Measurements from ENCODE around the gene CCT4.
A peak's percentile ranks its signal among the peaks of the same experiment; 100 is the strongest.
"Not testable (repeated sequence)": the region's sequence is repeated elsewhere in the genome, so short reads cannot be mapped to it uniquely, and the experiment has no call there.

The CCT4 gene

GRCh38 chr2:61879351-61879750 lies 9.1 kb downstream of the CCT4 start:
- not testable (repeated sequence) for DNase-seq (ENCODE audit: low read depth in 2 of 2)

- no peak for DNase-seq (ENCODE audit: low read depth in 2 of 2)
Measured at GRCh38 chr2:61878761-61879160, 9.7 kb downstream of the CCT4 start.

GRCh38 chr2:61877571-61878245 lies 10.7 kb downstream of the CCT4 start:
- DNase-seq (ENCODE audit: low read depth in 2 of 2), result no peak

- DNase-seq (ENCODE audit: low read depth in 2 of 2), result no peak
Measured at GRCh38 chr2:61876400-61876799, 12.1 kb downstream of the CCT4 start.

GRCh38 chr2:61866482-61867089 lies 21.9 kb downstream of the CCT4 start:
- not testable (repeated sequence) for DNase-seq (ENCODE audit: low read depth in 2 of 2)

- DNase-seq (ENCODE audit: low read depth in 2 of 2), result no peak
Measured at GRCh38 chr2:61862085-61862484, 26.4 kb downstream of the CCT4 start.

- DNase-seq (ENCODE audit: low read depth in 2 of 2), result no peak
Measured at GRCh38 chr2:61857224-61857623, 31.2 kb downstream of the CCT4 start.

- no peak for DNase-seq (ENCODE audit: low read depth in 2 of 2)
Measured at GRCh38 chr2:61855318-61855613, 33.2 kb downstream of the CCT4 start.

- peak; percentile 71 to 88 for DNase-seq (ENCODE audit: low read depth in 2 of 2)
Measured at GRCh38 chr2:61854564-61855317, 33.7 kb downstream of the CCT4 start.

- peak; percentile 50 to 53 for DNase-seq (ENCODE audit: low read depth in 2 of 2)
Measured at GRCh38 chr2:61853847-61854563, 34.5 kb downstream of the CCT4 start, which contains the start of gene FAM161A. FAM161A (minus strand) TSS chr2:61854060; CDS start chr2:61854041, 19 bp downstream.

- DNase-seq (ENCODE audit: low read depth in 2 of 2), result peak in 1 of 2 donors; percentile 14
Measured at GRCh38 chr2:61853086-61853846, 35.2 kb downstream of the CCT4 start.

GRCh38 chr2:61851270-61851669 lies 37.2 kb downstream of the CCT4 start:
- not testable (repeated sequence) for DNase-seq (ENCODE audit: low read depth in 2 of 2)

GRCh38 chr2:61845320-61845719 lies 43.1 kb downstream of the CCT4 start:
- no peak for DNase-seq (ENCODE audit: low read depth in 2 of 2)

- DNase-seq (ENCODE audit: low read depth in 2 of 2), result no peak
Measured at GRCh38 chr2:61841286-61841685, 47.2 kb downstream of the CCT4 start.

- DNase-seq (ENCODE audit: low read depth in 2 of 2), result no peak
Measured at GRCh38 chr2:61834893-61835292, 53.6 kb downstream of the CCT4 start.

- DNase-seq (ENCODE audit: low read depth in 2 of 2), result no peak
Measured at GRCh38 chr2:61833971-61834370, 54.5 kb downstream of the CCT4 start.

GRCh38 chr2:61832183-61832841 lies 56.1 kb downstream of the CCT4 start:
- DNase-seq (ENCODE audit: low read depth in 2 of 2), result no peak

- DNase-seq (ENCODE audit: low read depth in 2 of 2), result no peak
Measured at GRCh38 chr2:61822255-61822654, 66.2 kb downstream of the CCT4 start.
